Left lung (tissue), 10 donors: ENCODE data around the gene ARHGAP8. TPM values are rescaled to one million over a fixed set of nuclear protein-coding genes. Genes with fewer than 3 reads are reported as not detected.

Experiments used
- ATAC-seq: fragments of 200-7000 bp; cut with Tn5 transposase; one replicate; pipeline ENCODE4 v1.9.1; 2020; ENCODE audit warnings: moderate library complexity
- DNase-seq, 4 donors: peaks; one replicate each; pipeline ENCODE4 v3.0.0-alpha.2; 2013 to 2020
- H3K27ac ChIP-seq, 2 donors: fragments of 200-600 bp; sonication (generic) in 1 of 2; one replicate each; pipeline versions ENCODE4 v1.5.0 to v1.8.0; 2020 to 2021
- H3K27me3 ChIP-seq, 2 donors: fragments of 200-600 bp; sonication (generic) in 1 of 2; one replicate each; pipeline versions ENCODE4 v1.5.0 to v1.8.0; 2020 to 2021
- H3K36me3 ChIP-seq, 2 donors: fragments of 200-600 bp; sonication (generic) in 1 of 2; one replicate each; pipeline versions ENCODE4 v1.5.0 to v1.8.0; 2020 to 2021
- H3K4me1 ChIP-seq, 2 donors: fragments of 200-600 bp; one replicate each; pipeline ENCODE4 v1.8.0; 2021
- H3K4me3 ChIP-seq, 2 donors: fragments of 200-600 bp; sonication (generic) in 1 of 2; one replicate each; pipeline versions ENCODE4 v1.5.0 to v1.8.0; 2020 to 2021; ENCODE audit warnings: mild to moderate bottlenecking in 1 of 2
- H3K9me3 ChIP-seq, 2 donors: fragments of 200-600 bp; sonication (generic) in 1 of 2; one replicate each; pipeline versions ENCODE4 v1.5.0 to v1.8.0; 2020 to 2021
- intact Hi-C, 2 donors: fragments of 100-400 bp; cut with DNase I; formaldehyde crosslinking; loops; one replicate each; pipeline versions ENCODE4 v1.11.2 to v1.14.2; 2022
- polyA plus RNA-seq, 6 donors: library from polyadenylated mRNA; unstranded; fragments of 120-200 nt; gene quantifications; one replicate each; pipeline ENCODE4 v1.2.1, GENCODE V29; 2013; ENCODE audit not compliant: insufficient read length in 6 of 6
- total RNA-seq, 2 donors: library from RNA; stranded (reverse); fragmentation: NEBNext Ultra II Directional; extraction: Animal tissue kit (Norgen Biotek cat#: 25700); gene quantifications; one replicate each; pipeline ENCODE4 v1.2.1, GENCODE V29; 2021
- TF ChIP-seq, protein P1 (sequence below), 2 donors: fragments of 200-600 bp; sonication (generic) in 1 of 2; IDR thresholded peaks; one replicate each; pipeline versions ENCODE4 v1.5.0 to v1.8.0; 2021; ENCODE audit warnings: antibody characterized with exemption in 2 of 2
- donor health status: DM: no; HTN: yes; CAD: no.
- donor health status: DM: no; HTN: no; CAD: no.

The ARHGAP8 gene
- total and polyA plus RNA-seq, 8 donors, result 18.3 to 47.0 (median 35.0) TPM

DNA sequence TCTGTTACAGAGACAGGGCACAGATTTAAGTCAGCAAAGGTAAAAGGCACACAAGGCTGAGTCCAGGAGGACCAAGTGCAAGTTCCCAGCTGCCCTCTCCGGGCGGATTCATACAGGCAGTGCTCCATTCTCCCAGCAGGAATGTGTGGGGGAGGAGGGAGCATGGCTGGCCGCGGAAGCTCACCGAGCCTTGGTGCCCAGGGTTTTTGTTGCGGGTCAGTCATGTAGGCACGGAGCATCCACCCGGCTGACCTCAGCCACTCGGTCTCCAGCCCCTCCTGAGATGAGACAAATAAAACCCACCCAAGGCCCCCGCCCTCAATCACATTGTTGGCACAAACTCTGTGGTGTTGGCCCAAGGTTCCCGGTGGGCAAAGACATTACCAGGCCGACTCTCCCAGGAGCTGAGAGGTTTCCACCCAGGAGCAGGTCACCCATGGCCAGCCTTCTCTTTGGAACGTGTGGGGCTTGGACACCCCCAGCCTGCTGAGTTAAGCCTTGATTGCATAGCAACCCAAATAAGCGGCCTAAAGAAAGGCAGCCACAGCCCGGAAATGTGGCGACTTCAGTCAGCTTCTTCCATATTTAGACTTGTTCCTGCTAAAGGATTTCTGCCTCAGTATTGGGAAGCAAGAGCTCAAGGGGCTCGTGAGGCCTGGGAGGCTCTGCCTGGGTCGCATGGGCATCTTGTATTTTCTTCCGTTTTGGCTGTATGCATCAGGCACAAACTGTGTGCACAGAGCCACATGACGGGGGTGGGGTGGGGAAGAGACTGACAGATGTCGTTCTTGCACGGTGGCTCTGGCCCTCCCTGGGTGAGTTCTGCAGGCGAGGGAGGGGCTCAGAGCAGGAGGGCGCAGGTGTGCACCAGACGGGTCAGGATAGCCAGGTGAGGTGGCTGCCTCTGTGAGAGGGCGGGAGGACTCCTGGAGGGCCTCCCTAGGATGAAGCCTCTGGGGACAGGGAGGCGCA is 63.0 kb downstream of the ARHGAP8 start:
- Histone ChIP-seq H3K4me3 (no peak overlapping the region), H3K27me3 (peaks cover 0 to 14% of the 10 kb centered on the region in 2 donors), H3K36me3 (no peaks in the 10 kb centered on the region), H3K27ac (no peak overlapping the region), H3K4me1 (no peaks in the 10 kb centered on the region), H3K9me3 (no peaks in the 10 kb centered on the region)
- ATAC-seq, result no peak
- intact Hi-C loops, result no loop called here
- TF ChIP-seq, protein P1, sequence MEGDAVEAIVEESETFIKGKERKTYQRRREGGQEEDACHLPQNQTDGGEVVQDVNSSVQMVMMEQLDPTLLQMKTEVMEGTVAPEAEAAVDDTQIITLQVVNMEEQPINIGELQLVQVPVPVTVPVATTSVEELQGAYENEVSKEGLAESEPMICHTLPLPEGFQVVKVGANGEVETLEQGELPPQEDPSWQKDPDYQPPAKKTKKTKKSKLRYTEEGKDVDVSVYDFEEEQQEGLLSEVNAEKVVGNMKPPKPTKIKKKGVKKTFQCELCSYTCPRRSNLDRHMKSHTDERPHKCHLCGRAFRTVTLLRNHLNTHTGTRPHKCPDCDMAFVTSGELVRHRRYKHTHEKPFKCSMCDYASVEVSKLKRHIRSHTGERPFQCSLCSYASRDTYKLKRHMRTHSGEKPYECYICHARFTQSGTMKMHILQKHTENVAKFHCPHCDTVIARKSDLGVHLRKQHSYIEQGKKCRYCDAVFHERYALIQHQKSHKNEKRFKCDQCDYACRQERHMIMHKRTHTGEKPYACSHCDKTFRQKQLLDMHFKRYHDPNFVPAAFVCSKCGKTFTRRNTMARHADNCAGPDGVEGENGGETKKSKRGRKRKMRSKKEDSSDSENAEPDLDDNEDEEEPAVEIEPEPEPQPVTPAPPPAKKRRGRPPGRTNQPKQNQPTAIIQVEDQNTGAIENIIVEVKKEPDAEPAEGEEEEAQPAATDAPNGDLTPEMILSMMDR (IDR thresholded peaks at IDR 0.05), result no peak
- peak in 1 of 4 donors; percentile 67 for DNase-seq

DNA sequence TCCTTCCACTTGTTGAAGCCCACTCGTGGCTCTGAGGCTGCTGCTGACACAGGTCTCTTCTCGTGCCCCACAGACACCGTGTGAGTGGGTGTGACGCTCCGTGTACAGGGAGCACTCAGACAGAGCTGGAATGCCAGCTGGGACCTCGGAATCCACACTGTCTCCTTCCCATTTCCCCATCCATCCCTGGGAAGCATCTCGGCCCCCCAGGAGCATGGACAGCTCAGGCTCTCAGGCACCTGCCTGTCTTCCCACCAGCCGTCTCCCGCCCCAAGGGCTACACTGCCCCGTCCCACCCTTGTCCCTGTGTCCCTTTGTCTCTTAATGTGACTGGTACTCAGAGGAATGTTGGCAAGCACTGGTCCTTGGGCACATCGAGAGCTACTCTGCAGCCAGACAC is 63.8 kb downstream of the ARHGAP8 start:
- no peaks in the 10 kb centered on the region for H3K4me1 ChIP-seq
- ATAC-seq, result no peak
- H3K27ac ChIP-seq, result no peak overlapping the region
- no peak overlapping the region for H3K4me3 ChIP-seq
- TF ChIP-seq, protein P1 (IDR thresholded peaks at IDR 0.05), result no peak
- no peaks in the 10 kb centered on the region for H3K36me3 ChIP-seq
- no peaks in the 10 kb centered on the region for H3K9me3 ChIP-seq
- peaks cover 0 to 18% of the 10 kb centered on the region in 2 donors for H3K27me3 ChIP-seq
- intact Hi-C loops, result no loop called here
- DNase-seq, result peak in 1 of 4 donors; percentile 37

DNA sequence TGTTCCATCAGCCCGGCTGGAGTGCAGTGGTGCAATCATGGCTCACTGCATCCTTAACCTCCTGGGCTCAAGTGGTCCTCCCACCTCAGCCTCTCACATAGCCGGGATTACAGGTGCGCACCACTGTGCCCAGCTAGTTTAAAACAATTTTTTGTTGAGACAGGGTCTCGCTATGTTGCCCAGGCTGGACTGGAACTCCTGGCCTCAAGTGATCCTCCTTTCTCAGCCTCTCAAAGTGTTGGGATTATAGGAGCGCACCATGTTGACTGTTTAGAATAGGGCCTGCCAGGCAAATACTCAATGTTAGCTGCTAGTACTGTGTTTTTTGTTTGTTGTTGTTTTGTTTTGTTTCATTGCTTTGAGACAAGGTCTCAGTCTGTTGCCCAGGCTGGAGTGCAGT is 66.4 kb downstream of the ARHGAP8 start:
- H3K27ac ChIP-seq, result no peak overlapping the region
- H3K27me3 ChIP-seq, result peaks cover 0 to 18% of the 10 kb centered on the region in 2 donors
- no peak for ATAC-seq
- H3K4me3 ChIP-seq, result no peak overlapping the region
- TF ChIP-seq, protein P1 (IDR thresholded peaks at IDR 0.05), result no peak
- no peaks in the 10 kb centered on the region for H3K36me3 ChIP-seq
- no peaks in the 10 kb centered on the region for H3K9me3 ChIP-seq
- DNase-seq, result peak in 1 of 4 donors; percentile 9
- no peaks in the 10 kb centered on the region for H3K4me1 ChIP-seq
- intact Hi-C loops, result no loop called here

DNA sequence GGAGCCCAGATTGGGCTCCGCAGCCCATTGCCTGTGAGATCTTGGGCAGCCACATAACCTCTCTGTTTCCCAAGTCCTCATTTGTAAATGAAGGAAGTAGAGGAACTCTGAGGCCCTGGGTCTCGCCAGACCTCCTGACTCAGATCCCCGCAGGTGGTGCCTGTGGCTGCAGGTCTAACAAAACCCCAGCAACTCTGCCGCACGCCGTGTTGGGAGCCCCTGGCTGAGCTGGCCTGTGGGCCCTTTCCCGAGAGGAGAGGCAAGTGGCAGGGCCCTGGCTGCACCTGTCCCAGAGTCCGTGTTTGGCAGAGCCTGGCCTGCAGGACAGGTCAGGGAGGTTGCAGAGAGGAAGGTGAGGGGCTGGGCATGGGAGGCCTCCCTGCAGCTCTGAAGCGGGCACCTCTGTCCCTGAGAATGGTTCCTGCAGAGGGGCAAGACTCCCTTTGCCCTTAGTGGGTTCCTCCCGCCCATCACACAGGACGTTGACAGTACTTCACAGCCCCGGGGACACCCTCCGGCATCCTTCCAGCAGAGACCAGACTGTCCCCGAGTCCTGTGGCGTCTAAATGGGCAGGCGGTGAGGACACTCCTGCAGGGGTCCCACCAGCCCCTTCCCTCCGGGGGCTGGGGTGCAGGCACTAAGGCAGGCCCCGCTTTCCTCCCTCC is 67.7 kb downstream of the ARHGAP8 start:
- Histone ChIP-seq H3K27ac (no peak overlapping the region), H3K27me3 (peaks cover 0 to 18% of the 10 kb centered on the region in 2 donors), H3K4me3 (no peak overlapping the region), H3K36me3 (no peaks in the 10 kb centered on the region), H3K4me1 (no peaks in the 10 kb centered on the region), H3K9me3 (no peaks in the 10 kb centered on the region)
- TF ChIP-seq, protein P1 (IDR thresholded peaks at IDR 0.05), result no peak
- intact Hi-C loops, result no loop called here
- no peak for ATAC-seq
- peak in 1 of 4 donors; percentile 67 for DNase-seq
